Choroid plexus epithelial cell (primary cell): Measurements from ENCODE around the gene SCARB2.

Experiments used
- DNase-seq: peaks from one replicate; pipeline ENCODE4 v3.0.0-alpha.2; 2010; ENCODE audit warnings: low read depth
- H3K4me3 ChIP-seq: 2 replicates; pipeline ENCODE4 v1.5.1; 2011; ENCODE audit warnings: low read depth, mild to moderate bottlenecking, control low read depth, low read length, moderate library complexity
- CTCF ChIP-seq: conservative IDR thresholded peaks from 2 replicates; pipeline ENCODE4 v1.5.1; 2011; ENCODE audit warnings: low read depth, mild to moderate bottlenecking, control low read depth, inconsistent platforms, low read length, moderate library complexity

SCARB2 gene

DNA sequence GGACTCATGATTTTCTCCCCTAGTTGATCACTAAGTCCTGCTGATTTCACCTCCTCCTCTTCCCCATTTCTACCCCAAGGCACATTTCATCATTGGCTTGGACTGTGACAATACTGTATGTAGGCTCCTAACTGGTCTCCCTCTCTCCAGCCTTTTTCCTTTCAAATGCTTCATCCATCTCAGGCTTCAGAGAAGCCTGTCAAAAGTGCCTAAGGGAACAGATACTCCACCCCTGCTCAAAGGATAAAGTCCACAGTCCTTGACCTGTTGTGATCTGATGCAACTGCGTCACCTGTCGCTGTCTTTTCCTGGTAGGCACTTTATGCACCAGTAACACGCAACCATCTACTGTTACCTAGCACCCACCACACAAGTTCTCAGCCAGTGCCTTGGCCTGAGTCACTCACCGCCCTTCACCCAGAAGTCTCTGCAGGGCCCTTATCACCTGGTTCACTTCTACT, 12.8 kb downstream of the SCARB2 start:
- TF ChIP-seq CTCF, result no peak
- no peak for DNase-seq
- no peak overlapping the region for H3K4me3 ChIP-seq

- DNase-seq, result no peak
- H3K4me3 ChIP-seq, result no peak overlapping the region
- peak; percentile 11 for TF ChIP-seq CTCF
Measured at GRCh38 chr4:76199664-76200211, 13.9 kb downstream of the SCARB2 start.

DNA sequence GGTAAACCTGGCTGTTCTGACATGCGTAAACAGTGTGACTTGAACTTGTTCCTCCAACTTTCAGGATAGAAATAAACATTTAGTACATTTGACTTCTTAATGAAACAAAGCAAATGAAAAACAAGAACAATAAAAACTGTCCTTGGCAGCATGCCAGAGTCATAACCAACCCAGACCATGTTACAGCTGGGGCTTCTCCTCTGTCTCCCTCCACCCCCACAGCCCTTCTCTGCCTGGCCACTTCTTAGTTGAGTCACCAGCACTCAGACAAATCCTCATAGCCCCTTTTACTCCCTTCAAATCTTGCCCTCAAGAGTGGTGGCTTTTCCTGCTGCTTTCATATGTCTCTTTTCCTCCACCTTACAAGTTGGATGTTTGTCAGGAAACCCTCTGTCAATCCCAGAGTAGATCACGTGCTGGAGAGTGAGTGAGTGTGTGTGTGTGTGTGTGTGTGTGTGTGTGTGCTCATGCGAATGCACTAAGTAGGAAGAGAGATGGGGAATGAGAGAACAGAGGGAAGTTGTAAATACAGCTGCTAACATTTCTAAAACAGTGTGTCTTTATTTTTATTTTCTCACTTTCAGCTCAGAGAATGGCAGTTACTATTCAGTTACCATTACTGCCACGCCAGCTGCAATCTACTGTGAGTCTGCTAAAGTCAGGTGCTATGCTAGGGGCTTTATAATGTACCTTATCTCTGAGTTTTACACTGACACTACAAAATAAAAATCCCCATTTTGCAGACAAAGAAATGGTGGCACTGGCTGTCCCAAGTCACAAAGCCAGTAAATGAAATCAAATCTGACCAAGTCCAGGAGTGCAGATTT, 15.0 kb downstream of the SCARB2 start:
- DNase-seq, result peak; percentile 87
- TF ChIP-seq CTCF, result no peak
- no peak overlapping the region for H3K4me3 ChIP-seq

GRCh38 chr4:76197971-76198410, 15.6 kb downstream of the SCARB2 start:
- peak; percentile 81 for DNase-seq
- no peak overlapping the region for H3K4me3 ChIP-seq
- TF ChIP-seq CTCF, result no peak

- DNase-seq, result no peak
- TF ChIP-seq CTCF, result no peak
- H3K4me3 ChIP-seq, result no peak overlapping the region
Measured at GRCh38 chr4:76197031-76197743, 16.4 kb downstream of the SCARB2 start.

- H3K4me3 ChIP-seq, result no peak overlapping the region
- no peak for TF ChIP-seq CTCF
- DNase-seq, result no peak
Measured at GRCh38 chr4:76196376-76196775, 17.2 kb downstream of the SCARB2 start.
